Vagina (tissue), 2 donors: ENCODE measurements around the gene CCNQ. TPM values are rescaled to one million over a fixed set of nuclear protein-coding genes. Genes with fewer than 3 reads are reported as not detected.

Experiments used
- DNase-seq, 2 donors: peaks; one replicate each; pipeline ENCODE4 v3.0.0-alpha.2; 2017; ENCODE audit errors: extremely low spot score in 2 of 2
- H3K27ac ChIP-seq: fragments of 200-600 bp; sonication (generic); one replicate; pipeline ENCODE4 v1.5.1; 2019
- H3K27me3 ChIP-seq: fragments of 200-600 bp; sonication (generic); one replicate; pipeline ENCODE4 v1.5.1; 2019
- H3K36me3 ChIP-seq, 2 donors: fragments of 200-600 bp; sonication (generic); one replicate each; pipeline ENCODE4 v1.5.1; 2017 to 2019
- H3K4me1 ChIP-seq: fragments of 200-600 bp; sonication (generic); one replicate; pipeline ENCODE4 v1.5.1; 2019
- H3K4me3 ChIP-seq, 2 donors: fragments of 200-600 bp; sonication (generic); 1 replicate in 1 of 2; 2 replicates in 1 of 2; pipeline ENCODE4 v1.5.1; 2016 to 2019
- H3K9me3 ChIP-seq: fragments of 200-600 bp; sonication (generic); one replicate; pipeline ENCODE4 v1.5.1; 2019
- CTCF ChIP-seq, 3 experiments: fragments of 450-650 bp in 2 of 3; fragments of 200-600 bp in 1 of 3; sonication (generic) in 1 of 3; IDR thresholded peaks; one replicate each; pipeline ENCODE4 v1.5.1; 2017 to 2019; ENCODE audit warnings: antibody characterized with exemption in 3 of 3, mild to moderate bottlenecking in 2 of 3, moderate library complexity in 2 of 3
- POLR2A ChIP-seq, 2 donors: fragments of 450-650 bp; IDR thresholded peaks; one replicate each; pipeline ENCODE4 v1.6.1; 2017; ENCODE audit warnings: antibody characterized with exemption in 2 of 2, mild to moderate bottlenecking in 2 of 2, moderate library complexity in 2 of 2
- POLR2AphosphoS5 ChIP-seq, 2 donors: sonication (generic); formaldehyde crosslinking; IDR thresholded peaks; one replicate each; pipeline ENCODE4 v1.9.0; 2017; ENCODE audit warnings: antibody characterized with exemption in 2 of 2, mild to moderate bottlenecking in 2 of 2, low read depth in 1 of 2; ENCODE audit not compliant: insufficient read depth in 1 of 2
- intact Hi-C: fragments of 100-400 bp; cut with DNase I; formaldehyde crosslinking; loops from one replicate; pipeline ENCODE4 v1.15.1; 2023
- total RNA-seq: library from RNA; depleted of rRNA; stranded (reverse); fragments of >200 nt; gene quantifications from one replicate; pipeline ENCODE4 v1.2.3, GENCODE V29; 2016

CCNQ gene
- total RNA-seq, 1 donor from 2014 or later = 31.2 TPM

- intact Hi-C loops = no loop called here
- Histone ChIP-seq H3K36me3 (no peaks in the 10 kb centered on the region), H3K4me1 (no peaks in the 10 kb centered on the region), H3K27ac (no peak overlapping the region), H3K27me3 (no peaks in the 10 kb centered on the region), H3K9me3 (no peaks in the 10 kb centered on the region), H3K4me3 (no peak overlapping the region)
- no peak for DNase-seq
- TF ChIP-seq CTCF (IDR thresholded peaks at IDR 0.05) = no peak
- TF ChIP-seq POLR2AphosphoS5 (IDR thresholded peaks at IDR 0.05; ENCODE audit: insufficient read depth in 1 of 2, low read depth in 1 of 2) = no peak
- no peak for TF ChIP-seq POLR2A (IDR thresholded peaks at IDR 0.05)
These were observed 54.2 kb downstream of the CCNQ start for GRCh38 chrX:153544727-153545126.

- TF ChIP-seq POLR2AphosphoS5 (IDR thresholded peaks at IDR 0.05; ENCODE audit: insufficient read depth in 1 of 2, low read depth in 1 of 2) (no peak), CTCF (IDR thresholded peaks at IDR 0.05) (no peak), POLR2A (IDR thresholded peaks at IDR 0.05) (no peak)
- intact Hi-C loops = no loop called here
- H3K27me3 ChIP-seq = no peaks in the 10 kb centered on the region
- H3K4me1 ChIP-seq = no peaks in the 10 kb centered on the region
- DNase-seq = no peak
- no peaks in the 10 kb centered on the region for H3K9me3 ChIP-seq
- no peak overlapping the region for H3K4me3 ChIP-seq
- no peak overlapping the region for H3K27ac ChIP-seq
- H3K36me3 ChIP-seq = no peaks in the 10 kb centered on the region
These were observed 59.0 kb downstream of the CCNQ start for GRCh38 chrX:153539979-153540358.

DNA sequence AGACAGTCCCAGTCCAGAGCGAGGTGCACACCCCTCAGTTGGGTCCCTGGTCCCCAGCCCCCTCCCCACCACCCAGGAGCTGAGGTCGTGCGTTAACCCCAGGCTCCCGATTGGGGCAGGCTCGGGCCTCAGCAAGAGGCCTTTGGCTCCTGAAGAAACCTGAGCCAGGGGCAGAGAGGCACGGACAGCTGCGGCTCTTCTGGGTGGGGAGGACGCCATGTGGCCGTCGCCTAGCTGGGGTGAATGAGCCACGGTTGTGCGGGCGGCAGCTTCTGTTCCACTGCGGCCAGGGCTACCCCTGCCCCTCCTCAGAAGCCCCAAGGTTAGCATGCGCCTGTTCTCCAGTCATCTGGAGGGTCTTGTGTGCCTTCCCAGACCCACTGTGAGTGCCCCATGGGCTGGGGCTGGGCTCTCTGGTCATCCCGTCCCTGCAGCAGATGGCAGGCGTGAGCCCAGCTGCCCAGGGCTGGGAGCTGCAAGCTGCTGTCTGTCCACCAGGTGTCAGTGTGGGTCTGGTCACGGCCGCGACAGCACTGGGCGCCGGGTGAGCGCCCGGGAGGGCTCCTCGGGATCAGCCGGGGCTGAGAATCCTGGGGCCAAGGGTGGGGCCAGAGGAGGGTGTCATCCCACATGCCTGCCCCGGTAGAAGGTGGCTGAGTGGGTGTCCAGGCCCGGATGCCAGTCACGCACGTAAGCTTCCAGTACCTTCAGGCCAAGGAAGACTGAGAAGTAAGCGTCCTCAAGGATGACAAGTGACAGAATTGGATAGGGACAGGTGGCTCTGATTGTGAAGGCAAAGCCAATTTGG lies 59.6 kb downstream of the CCNQ start:
- no peak for DNase-seq
- intact Hi-C loops = no loop called here
- H3K9me3 ChIP-seq = no peaks in the 10 kb centered on the region
- H3K4me3 ChIP-seq = no peak overlapping the region
- TF ChIP-seq CTCF (IDR thresholded peaks at IDR 0.05) = peak; percentile 58 to 73 (median 61)
- no peak for TF ChIP-seq POLR2A (IDR thresholded peaks at IDR 0.05)
- no peak overlapping the region for H3K27ac ChIP-seq
- H3K36me3 ChIP-seq = no peaks in the 10 kb centered on the region
- H3K4me1 ChIP-seq = no peaks in the 10 kb centered on the region
- H3K27me3 ChIP-seq = no peaks in the 10 kb centered on the region

DNA sequence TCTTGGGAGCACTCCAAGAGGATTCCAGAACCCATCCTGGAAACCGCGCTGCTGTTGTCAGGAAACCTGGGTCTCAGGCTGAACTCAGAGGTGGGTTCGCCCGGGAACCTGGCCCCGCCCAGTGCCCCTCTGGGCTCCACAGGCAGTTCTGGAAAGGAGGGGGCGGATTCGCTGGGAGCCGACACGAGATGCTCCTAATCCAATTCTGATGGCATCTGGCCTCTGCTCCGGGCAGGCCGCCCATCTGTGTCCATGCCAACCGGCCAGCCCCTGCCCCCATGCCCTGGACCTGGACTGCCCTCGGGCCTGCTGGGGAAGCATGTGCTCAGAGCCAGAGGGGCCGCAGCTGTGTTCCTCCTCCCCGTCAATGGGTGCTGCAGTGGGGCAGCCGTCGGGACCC lies 60.5 kb downstream of the CCNQ start:
- intact Hi-C loops = no loop called here
- Histone ChIP-seq H3K36me3 (no peaks in the 10 kb centered on the region), H3K9me3 (no peaks in the 10 kb centered on the region), H3K27ac (no peak overlapping the region), H3K4me1 (no peaks in the 10 kb centered on the region), H3K27me3 (no peaks in the 10 kb centered on the region), H3K4me3 (no peak overlapping the region)
- no peak for TF ChIP-seq CTCF (IDR thresholded peaks at IDR 0.05)
- TF ChIP-seq POLR2AphosphoS5 (IDR thresholded peaks at IDR 0.05; ENCODE audit: insufficient read depth in 1 of 2, low read depth in 1 of 2) = no peak
- TF ChIP-seq POLR2A (IDR thresholded peaks at IDR 0.05) = no peak
- no peak for DNase-seq

Other genes with a start within 250 kb of the CCNQ start
- gene PNMA6E, start 197.8 kb downstream of the CCNQ start, total RNA-seq = not detected
- 0.25 TPM for gene ZFP92, start 187.7 kb downstream of the CCNQ start, total RNA-seq
- gene TREX2, start 153.1 kb downstream of the CCNQ start, total RNA-seq = 9.6 TPM
- gene HAUS7, start 128.6 kb downstream of the CCNQ start, total RNA-seq = 17.7 TPM
- 106 TPM for gene BGN, start 104.2 kb downstream of the CCNQ start, total RNA-seq
- 0.25 TPM for gene ATP2B3, start 81.5 kb downstream of the CCNQ start, total RNA-seq
- gene DUSP9, start 48.1 kb upstream of the CCNQ start, total RNA-seq = 0.74 TPM
- 9.3 TPM for gene PNCK, start 74.7 kb upstream of the CCNQ start, total RNA-seq
- 29.2 TPM for gene SLC6A8, start 88.8 kb upstream of the CCNQ start, total RNA-seq
- gene BCAP31, start 125.2 kb upstream of the CCNQ start, total RNA-seq = 126 TPM
- 11.0 TPM for gene ABCD1, start 125.7 kb upstream of the CCNQ start, total RNA-seq
- gene PLXNB3, start 165.1 kb upstream of the CCNQ start, total RNA-seq = 36.1 TPM
- gene SRPK3, start 181.9 kb upstream of the CCNQ start, total RNA-seq = 0.25 TPM
- 118 TPM for gene IDH3G, start 195.2 kb upstream of the CCNQ start, total RNA-seq
- 250 TPM for gene SSR4, start 195.5 kb upstream of the CCNQ start, total RNA-seq
- gene PDZD4, start 231.4 kb upstream of the CCNQ start, total RNA-seq = 10.3 TPM